SU-DHL-6 (cell line): ENCODE results near the gene ACAD11.

Experiments used
- H2AFZ ChIP-seq: fragments of 200-600 bp; sonication (generic); 2 replicates; pipeline ENCODE4 v1.6.1; 2014; ENCODE audit warnings: low read depth, mild to moderate bottlenecking, moderate library complexity, mixed read lengths, antibody characterized with exemption, low read length; ENCODE audit not compliant: severe bottlenecking
- H3F3A ChIP-seq: fragments of 200-600 bp; shearing (Covaris generic); 2 replicates; pipeline ENCODE4 v1.6.0; 2016; ENCODE audit warnings: antibody characterized with exemption, mild to moderate bottlenecking; ENCODE audit not compliant: insufficient read depth
- H3K27ac ChIP-seq: fragments of 200-600 bp; sonication (generic); 2 replicates; pipeline ENCODE4 v1.5.1; 2016; ENCODE audit warnings: low read depth, mild to moderate bottlenecking, low read length, moderate library complexity, mixed read lengths
- H3K27me3 ChIP-seq: fragments of 200-600 bp; sonication (generic), shearing (Covaris generic); 2 replicates; pipeline ENCODE4 v1.6.0; 2014; ENCODE audit warnings: mild to moderate bottlenecking, low read length
- H3K36me3 ChIP-seq: fragments of 200-600 bp; sonication (generic); 2 replicates; pipeline ENCODE4 v1.6.1; 2014; ENCODE audit warnings: mild to moderate bottlenecking, low read length, mixed read lengths
- H3K4me2 ChIP-seq: fragments of 300-600, 200-600 bp; shearing (Covaris generic), sonication (generic); 2 replicates; pipeline ENCODE4 v1.6.0; 2014; ENCODE audit warnings: low read length, low read depth, mild to moderate bottlenecking; ENCODE audit not compliant: poor library complexity, severe bottlenecking
- H3K4me3 ChIP-seq: fragments of 200-600 bp; sonication (generic); 2 replicates; pipeline ENCODE4 v1.5.1; 2014; ENCODE audit warnings: antibody characterized with exemption, low read length, mild to moderate bottlenecking, mixed read lengths; ENCODE audit not compliant: insufficient read depth, poor library complexity, severe bottlenecking
- H3K79me2 ChIP-seq: fragments of 200-600 bp; sonication (generic); 2 replicates; pipeline ENCODE4 v1.6.1; 2014; ENCODE audit warnings: mild to moderate bottlenecking, low read length, moderate library complexity; ENCODE audit not compliant: insufficient read depth
- H3K9ac ChIP-seq: fragments of 200-600 bp; sonication (generic); 2 replicates; pipeline ENCODE4 v1.7.0; 2014; ENCODE audit warnings: mild to moderate bottlenecking, low read length
- H3K9me2 ChIP-seq: fragments of 200-600 bp; sonication (generic); replicated peaks from 2 replicates; pipeline ENCODE4 v1.6.1; 2014; ENCODE audit warnings: low read length; ENCODE audit not compliant: insufficient read depth
- H3K9me3 ChIP-seq: fragments of 200-600 bp; sonication (generic); 2 replicates; pipeline ENCODE4 v1.6.1; 2014; ENCODE audit warnings: low read length, mixed read lengths; ENCODE audit not compliant: insufficient read depth
- H4K20me1 ChIP-seq: fragments of 200-600 bp; sonication (generic); 2 replicates; pipeline ENCODE4 v1.6.1; 2014; ENCODE audit warnings: low read depth, mild to moderate bottlenecking, antibody characterized with exemption, low read length, moderate library complexity, mixed read lengths
- CTCF ChIP-seq: fragments of 200-600 bp; sonication (generic); IDR thresholded peaks from one replicate; pipeline ENCODE4 v1.5.1; 2017; ENCODE audit warnings: antibody characterized with exemption, mild to moderate bottlenecking, low read length, moderate library complexity; ENCODE audit not compliant: insufficient read depth, poor library complexity, severe bottlenecking
- EZH2phosphoT487 ChIP-seq: fragments of 200-600 bp; sonication (generic), shearing (Covaris generic); conservative IDR thresholded peaks from 2 replicates; pipeline ENCODE4 v1.6.1; 2018; ENCODE audit warnings: mild to moderate bottlenecking, antibody characterized with exemption, low read length, moderate library complexity, mixed read lengths

The ACAD11 gene

GRCh38 chr3:132622761-132623160 lies 36.8 kb downstream of the ACAD11 start:
- H3K27ac ChIP-seq: no peak overlapping the region
- TF ChIP-seq EZH2phosphoT487 (no peak), CTCF (no peak)
- no peak overlapping the region for H3K4me3 ChIP-seq
- no peak overlapping the region for H2AFZ ChIP-seq
- H4K20me1 ChIP-seq: no peaks in the 10 kb centered on the region
- no peaks in the 10 kb centered on the region for H3K9me3 ChIP-seq
- no peaks in the 10 kb centered on the region for H3K27me3 ChIP-seq
- H3K9me2 ChIP-seq: no peaks in the 10 kb centered on the region
- no peaks in the 10 kb centered on the region for H3K79me2 ChIP-seq
- no peaks in the 10 kb centered on the region; the same call in 1 of the 2 replicates for H3K36me3 ChIP-seq
- H3K4me2 ChIP-seq: no peak overlapping the region
- H3K9ac ChIP-seq: no peak overlapping the region
- H3F3A ChIP-seq: no peaks in the 10 kb centered on the region

GRCh38 chr3:132622148-132622547 lies 37.5 kb downstream of the ACAD11 start:
- no peak overlapping the region for H2AFZ ChIP-seq
- H3F3A ChIP-seq: no peaks in the 10 kb centered on the region
- no peak overlapping the region for H3K27ac ChIP-seq
- H3K4me2 ChIP-seq: no peak overlapping the region
- H3K27me3 ChIP-seq: no peaks in the 10 kb centered on the region
- H3K79me2 ChIP-seq: no peaks in the 10 kb centered on the region
- H3K36me3 ChIP-seq: no peaks in the 10 kb centered on the region; the same call in 1 of the 2 replicates
- no peaks in the 10 kb centered on the region for H4K20me1 ChIP-seq
- H3K9ac ChIP-seq: no peak overlapping the region
- TF ChIP-seq EZH2phosphoT487: no peak
- no peak for TF ChIP-seq CTCF
- no peak overlapping the region for H3K4me3 ChIP-seq
- no peaks in the 10 kb centered on the region for H3K9me3 ChIP-seq
- H3K9me2 ChIP-seq: no peaks in the 10 kb centered on the region

- no peak for TF ChIP-seq CTCF
- no peak for TF ChIP-seq EZH2phosphoT487
- Histone ChIP-seq H3K9me2 (no peaks in the 10 kb centered on the region), H2AFZ (no peak overlapping the region), H3K27me3 (no peaks in the 10 kb centered on the region), H3K4me2 (no peak overlapping the region), H4K20me1 (no peaks in the 10 kb centered on the region), H3K9ac (no peak overlapping the region), H3K36me3 (no peaks in the 10 kb centered on the region; the same call in 1 of the 2 replicates), H3K27ac (no peak overlapping the region), H3K9me3 (no peaks in the 10 kb centered on the region), H3K4me3 (no peak overlapping the region), H3F3A (no peaks in the 10 kb centered on the region), H3K79me2 (no peaks in the 10 kb centered on the region)
Observed at GRCh38 chr3:132616780-132617179, 42.8 kb downstream of the ACAD11 start.
